ENCODE results near the gene PRSS33. TPM values are rescaled to one million over a fixed set of nuclear protein-coding genes. Genes with fewer than 3 reads are reported as not detected.
A peak's percentile ranks its signal among the peaks of the same experiment; 100 is the strongest.

PRSS33 gene
- total and polyA plus RNA-seq, 7 donors = not detected

DNA sequence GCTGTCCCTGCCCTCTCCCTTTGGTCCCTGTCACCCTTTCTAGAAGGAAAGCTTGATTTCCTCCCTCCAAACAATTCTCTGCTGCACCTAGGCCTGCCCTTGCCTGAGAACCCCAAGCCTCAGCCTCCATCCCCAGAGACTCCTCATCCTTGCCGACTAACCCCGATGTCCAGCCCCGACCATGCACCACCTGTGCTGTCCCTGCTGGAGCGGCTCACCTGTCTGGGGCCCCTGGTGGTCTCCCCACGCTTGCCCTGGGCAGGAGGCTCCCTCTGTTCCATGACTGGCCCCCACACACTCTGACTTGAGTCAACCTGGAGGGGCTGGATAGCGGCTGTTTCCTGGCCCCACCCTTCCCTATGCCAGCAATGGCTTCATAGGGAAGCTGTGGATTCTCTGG, 46.9 kb downstream of the PRSS33 start:
- intact Hi-C loops (cut with DNase I) = no loop called here
- H3K27ac ChIP-seq = no peak overlapping the region
- H3K27me3 ChIP-seq = peaks cover 0 to 30% (median 27%) of the 10 kb centered on the region in 3 donors
- no peak for DNase-seq
- no peaks in the 10 kb centered on the region for H3K4me1 ChIP-seq
- H3K36me3 ChIP-seq = no peaks in the 10 kb centered on the region
- 93% methylated on average over 6 of the region's 6 CpGs for WGBS, 2 donors
- TF ChIP-seq POLR2A (IDR thresholded peaks at IDR 0.05) (no peak), POLR2AphosphoS5 (IDR thresholded peaks at IDR 0.05) (no peak)
- TF ChIP-seq, protein P1, sequence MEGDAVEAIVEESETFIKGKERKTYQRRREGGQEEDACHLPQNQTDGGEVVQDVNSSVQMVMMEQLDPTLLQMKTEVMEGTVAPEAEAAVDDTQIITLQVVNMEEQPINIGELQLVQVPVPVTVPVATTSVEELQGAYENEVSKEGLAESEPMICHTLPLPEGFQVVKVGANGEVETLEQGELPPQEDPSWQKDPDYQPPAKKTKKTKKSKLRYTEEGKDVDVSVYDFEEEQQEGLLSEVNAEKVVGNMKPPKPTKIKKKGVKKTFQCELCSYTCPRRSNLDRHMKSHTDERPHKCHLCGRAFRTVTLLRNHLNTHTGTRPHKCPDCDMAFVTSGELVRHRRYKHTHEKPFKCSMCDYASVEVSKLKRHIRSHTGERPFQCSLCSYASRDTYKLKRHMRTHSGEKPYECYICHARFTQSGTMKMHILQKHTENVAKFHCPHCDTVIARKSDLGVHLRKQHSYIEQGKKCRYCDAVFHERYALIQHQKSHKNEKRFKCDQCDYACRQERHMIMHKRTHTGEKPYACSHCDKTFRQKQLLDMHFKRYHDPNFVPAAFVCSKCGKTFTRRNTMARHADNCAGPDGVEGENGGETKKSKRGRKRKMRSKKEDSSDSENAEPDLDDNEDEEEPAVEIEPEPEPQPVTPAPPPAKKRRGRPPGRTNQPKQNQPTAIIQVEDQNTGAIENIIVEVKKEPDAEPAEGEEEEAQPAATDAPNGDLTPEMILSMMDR (IDR thresholded peaks at IDR 0.05) = no peak
- H3K4me3 ChIP-seq = no peak overlapping the region
- H3K9me3 ChIP-seq = no peaks in the 10 kb centered on the region

DNA sequence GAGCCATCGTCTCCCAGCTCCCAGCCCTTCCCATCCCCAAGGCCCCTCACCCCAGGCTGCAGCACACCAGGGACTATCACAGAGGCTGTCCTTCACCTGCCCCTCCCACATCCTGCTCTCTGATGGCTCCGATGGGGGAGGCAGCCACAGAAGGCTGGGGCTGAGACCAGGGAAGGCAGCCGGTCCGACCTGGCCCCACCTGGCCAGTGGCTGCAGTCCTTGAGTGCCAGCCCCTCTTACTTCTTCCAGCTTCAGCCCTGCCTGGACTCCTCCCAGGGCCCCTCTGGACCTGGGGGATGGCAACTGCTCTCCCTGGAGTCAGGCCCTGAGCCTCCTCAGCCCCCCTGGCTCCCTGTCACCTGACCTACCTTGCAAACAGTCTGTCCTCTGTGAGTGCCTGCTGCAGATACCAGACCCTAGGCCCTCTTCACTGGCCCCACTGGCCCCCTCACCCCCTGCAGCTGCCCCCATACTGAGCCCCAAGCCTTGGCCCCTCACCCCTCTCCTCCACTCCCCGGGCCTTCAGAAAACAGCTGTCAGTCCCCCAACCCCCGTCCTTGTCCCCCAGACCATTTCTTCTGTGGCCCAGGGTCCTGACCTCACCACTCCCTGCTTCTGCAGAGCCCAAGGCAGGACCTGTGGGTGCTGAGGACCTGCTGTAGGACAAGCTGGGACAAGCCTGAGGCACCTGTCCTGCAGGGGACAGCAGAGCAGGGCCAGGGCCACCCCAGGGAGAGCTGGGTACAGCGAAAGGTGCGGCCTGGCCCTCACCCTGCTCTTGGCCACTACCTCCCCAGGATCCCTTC, 47.5 kb downstream of the PRSS33 start:
- WGBS, 2 donors = 71 to 80% methylated on average over 8 of the region's 8 CpGs
- TF ChIP-seq, protein P1 (IDR thresholded peaks at IDR 0.05) = no peak
- no peak for TF ChIP-seq POLR2A (IDR thresholded peaks at IDR 0.05)
- no peak for TF ChIP-seq EP300 (IDR thresholded peaks at IDR 0.05)
- TF ChIP-seq POLR2AphosphoS5 (IDR thresholded peaks at IDR 0.05) = no peak
- H3K9me3 ChIP-seq = no peaks in the 10 kb centered on the region
- intact Hi-C loops (cut with DNase I) = no loop called here
- no peak overlapping the region for H3K27ac ChIP-seq
- H3K36me3 ChIP-seq = no peaks in the 10 kb centered on the region
- H3K27me3 ChIP-seq = peaks cover 0 to 30% (median 27%) of the 10 kb centered on the region in 3 donors
- no peak for DNase-seq
- no peaks in the 10 kb centered on the region for H3K4me1 ChIP-seq
- H3K4me3 ChIP-seq = no peak overlapping the region

DNA sequence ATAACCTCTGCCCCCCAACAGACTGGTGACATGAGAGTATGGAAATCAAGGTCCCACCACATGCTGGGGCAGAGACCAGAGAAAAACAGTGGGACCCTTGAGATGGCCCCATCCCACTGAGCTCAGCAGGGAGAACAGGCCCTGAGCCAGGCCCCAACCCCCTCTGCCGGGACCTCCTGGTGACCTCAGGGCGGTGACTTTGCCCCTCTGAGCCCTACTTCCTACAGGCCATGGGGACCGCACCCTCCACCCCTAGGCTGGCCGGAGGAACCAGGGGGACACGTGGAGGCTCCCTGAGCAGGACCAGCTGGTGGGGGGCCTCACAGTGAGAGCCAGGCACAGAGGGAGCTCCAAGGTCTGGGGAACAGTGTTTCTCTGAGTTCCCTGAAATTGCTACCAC, 48.7 kb downstream of the PRSS33 start:
- Histone ChIP-seq H3K9me3 (no peaks in the 10 kb centered on the region), H3K27ac (no peak overlapping the region), H3K27me3 (peaks cover 0 to 30% (median 27%) of the 10 kb centered on the region in 3 donors), H3K4me1 (no peaks in the 10 kb centered on the region), H3K4me3 (no peak overlapping the region), H3K36me3 (no peaks in the 10 kb centered on the region)
- TF ChIP-seq EP300 (IDR thresholded peaks at IDR 0.05) = no peak
- DNase-seq = no peak
- intact Hi-C loops (cut with DNase I) = no loop called here
- 75 to 80% methylated on average over 5 of the region's 5 CpGs for WGBS, 2 donors

DNA sequence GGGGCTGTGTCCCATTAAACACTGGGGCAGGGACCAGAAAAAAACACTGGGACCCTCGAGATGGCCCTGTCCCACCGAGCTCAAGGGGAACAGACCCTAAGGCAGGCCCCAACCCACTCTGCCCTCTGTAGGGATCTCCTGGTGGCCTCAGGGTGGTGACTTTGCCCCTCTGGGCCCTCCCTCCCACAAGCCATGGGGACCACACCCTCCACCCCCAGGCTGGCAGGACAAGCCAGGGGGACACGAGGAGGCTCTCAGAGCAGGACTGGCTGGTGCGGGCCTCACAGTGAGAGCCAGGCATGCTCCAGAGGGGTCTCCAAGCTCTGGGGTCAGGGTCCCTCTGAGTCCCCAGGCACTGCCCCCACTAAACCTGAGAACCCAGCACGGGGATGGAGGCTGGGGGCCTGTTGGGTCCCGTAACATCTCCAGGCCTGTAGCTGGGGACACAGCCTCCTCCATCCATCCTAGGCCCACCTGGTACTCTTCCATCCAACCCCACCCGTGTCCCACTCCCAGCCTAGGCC, 49.4 kb downstream of the PRSS33 start:
- no peaks in the 10 kb centered on the region for H3K36me3 ChIP-seq
- peaks cover 0 to 30% (median 27%) of the 10 kb centered on the region in 3 donors for H3K27me3 ChIP-seq
- DNase-seq = peak; percentile 58
- H3K9me3 ChIP-seq = no peaks in the 10 kb centered on the region
- H3K27ac ChIP-seq = no peak overlapping the region
- no peaks in the 10 kb centered on the region for H3K4me1 ChIP-seq
- intact Hi-C loops (cut with DNase I) = no loop called here
- no peak for TF ChIP-seq POLR2AphosphoS5 (IDR thresholded peaks at IDR 0.05)
- no peak for TF ChIP-seq POLR2A (IDR thresholded peaks at IDR 0.05)
- TF ChIP-seq, protein P1 (IDR thresholded peaks at IDR 0.05) = no peak
- TF ChIP-seq EP300 (IDR thresholded peaks at IDR 0.05) = no peak
- WGBS, 2 donors = 76 to 86% methylated on average over 7 of the region's 7 CpGs
- H3K4me3 ChIP-seq = no peak overlapping the region

DNA sequence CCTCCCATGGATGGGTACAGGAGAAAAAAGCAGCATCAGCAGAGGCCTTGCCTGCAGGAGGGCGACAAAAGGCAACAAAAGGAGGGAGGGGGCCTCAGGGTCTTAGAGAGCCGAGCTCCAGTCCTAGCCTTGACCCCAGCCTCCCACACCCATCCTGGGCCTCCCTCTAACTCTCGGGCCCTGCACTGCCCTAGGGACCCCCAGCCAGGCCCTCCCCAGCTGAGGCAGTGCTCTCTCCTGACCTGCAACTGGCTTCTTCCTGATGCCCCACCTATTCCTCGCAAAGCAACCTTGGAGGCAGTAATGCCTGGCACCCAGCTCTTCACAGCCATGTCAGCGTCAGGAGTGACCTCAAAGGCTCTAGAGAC, 50.1 kb downstream of the PRSS33 start:
- H3K36me3 ChIP-seq = no peaks in the 10 kb centered on the region
- H3K27ac ChIP-seq = no peak overlapping the region
- H3K27me3 ChIP-seq = peaks cover 0 to 30% (median 27%) of the 10 kb centered on the region in 3 donors
- DNase-seq = no peak
- intact Hi-C loops (cut with DNase I) = no loop called here
- no peak overlapping the region for H3K4me3 ChIP-seq
- TF ChIP-seq, protein P1 (IDR thresholded peaks at IDR 0.05) = no peak
- no peak for TF ChIP-seq POLR2AphosphoS5 (IDR thresholded peaks at IDR 0.05)
- no peak for TF ChIP-seq EP300 (IDR thresholded peaks at IDR 0.05)
- no peak for TF ChIP-seq POLR2A (IDR thresholded peaks at IDR 0.05)
- 80 to 90% methylated on average over 5 of the region's 5 CpGs for WGBS, 2 donors
- no peaks in the 10 kb centered on the region for H3K9me3 ChIP-seq
- no peaks in the 10 kb centered on the region for H3K4me1 ChIP-seq
